ENCODE results near the gene SHISA7. TPM values are rescaled to one million over a fixed set of nuclear protein-coding genes. Genes with fewer than 3 reads are reported as not detected.

Gene SHISA7
- total RNA-seq, 2 donors from 2014 or later, result not detected

GRCh38 chr19:55486043-55486970 lies 43.2 kb upstream of the SHISA7 start:
- H3K4me3 ChIP-seq, result no peak overlapping the region

GRCh38 chr19:55485439-55486011 lies 42.4 kb upstream of the SHISA7 start:
- ATAC-seq (ENCODE audit: insufficient number of reproducible peaks, low FRiP score, low read depth), result no peak
- Histone ChIP-seq H3K4me3 (peak overlapping the region; percentile 91), H3K27ac (peak overlapping the region; percentile 58 to 90), H3K27me3 (replicated peaks; ENCODE audit: insufficient read depth) (no peaks in the 10 kb centered on the region), H3K4me1 (ENCODE audit: control insufficient read depth in 1 of 2, low read depth in 2 of 2) (peaks cover 31 to 42% of the 10 kb centered on the region in 2 donors), H3K9me3 (no peaks in the 10 kb centered on the region), H3K36me3 (peaks cover 10% of the 10 kb centered on the region)
- TF ChIP-seq CTCF (IDR thresholded peaks at IDR 0.05), result no peak
- no peak for DNase-seq (ENCODE audit: low spot score)

More at GRCh38 chr19:55486043-55486970, 43.2 kb upstream of the SHISA7 start:
- ATAC-seq (ENCODE audit: insufficient number of reproducible peaks, low FRiP score, low read depth), result no peak
- Histone ChIP-seq H3K36me3 (peaks cover 10% of the 10 kb centered on the region), H3K9me3 (no peaks in the 10 kb centered on the region), H3K4me1 (ENCODE audit: control insufficient read depth in 1 of 2, low read depth in 2 of 2) (peaks cover 31 to 42% of the 10 kb centered on the region in 2 donors), H3K27me3 (replicated peaks; ENCODE audit: insufficient read depth) (no peaks in the 10 kb centered on the region), H3K27ac (peak overlapping the region; percentile 24 to 90)
- TF ChIP-seq CTCF (IDR thresholded peaks at IDR 0.05), result no peak
- no peak for DNase-seq (ENCODE audit: low spot score)

- ATAC-seq (ENCODE audit: insufficient number of reproducible peaks, low FRiP score, low read depth) (no peak), DNase-seq (ENCODE audit: low spot score) (no peak)
- Histone ChIP-seq H3K27me3 (replicated peaks; ENCODE audit: insufficient read depth) (no peaks in the 10 kb centered on the region), H3K36me3 (peaks cover 10% of the 10 kb centered on the region), H3K27ac (peak within 1 kb of the TSS; percentile 58 to 90), H3K4me3 (peak within 1 kb of the TSS; percentile 91), H3K9me3 (no peaks in the 10 kb centered on the region), H3K4me1 (ENCODE audit: control insufficient read depth in 1 of 2, low read depth in 2 of 2) (peaks cover 31 to 42% of the 10 kb centered on the region in 2 donors)
- TF ChIP-seq CTCF (IDR thresholded peaks at IDR 0.05), result no peak
These were observed 41.7 kb upstream of the SHISA7 start, which contains the start of gene NAT14 for GRCh38 chr19:55484593-55485438. Gene NAT14, plus strand, starts transcription at chr19:55485188. Its CDS starts 521 bp downstream, at chr19:55485709.

GRCh38 chr19:55483706-55484592 lies 40.8 kb upstream of the SHISA7 start:
- no peak for TF ChIP-seq CTCF (IDR thresholded peaks at IDR 0.05)
- no peak for DNase-seq (ENCODE audit: low spot score)
- no peaks in the 10 kb centered on the region for H3K27me3 ChIP-seq (replicated peaks; ENCODE audit: insufficient read depth)
- H3K9me3 ChIP-seq, result no peaks in the 10 kb centered on the region
- H3K36me3 ChIP-seq, result peaks cover 10% of the 10 kb centered on the region
- peak overlapping the region in 1 of 2 donors; percentile 90 for H3K27ac ChIP-seq
- no peak for ATAC-seq (ENCODE audit: insufficient number of reproducible peaks, low FRiP score, low read depth)
- H3K4me1 ChIP-seq (ENCODE audit: control insufficient read depth in 1 of 2, low read depth in 2 of 2), result peaks cover 31 to 42% of the 10 kb centered on the region in 2 donors
- peak overlapping the region; percentile 91 for H3K4me3 ChIP-seq

Measured in thoracic aorta (tissue), 2 donors.